ENCODE results near the gene HDDC2.

GRCh38 chr6:125310994-125311649 is 9.4 kb upstream of the HDDC2 start:
- TF ChIP-seq FOXA1 (IDR thresholded peaks at IDR 0.05) (no peak), BHLHE40 (IDR thresholded peaks at IDR 0.05; ENCODE audit: borderline replicate concordance) (no peak)
